GM19463 (cell line): ENCODE results near the gene SHROOM2.

Source experiments
- ATAC-seq: cut with Tn5 transposase; IDR thresholded peaks from one replicate; pipeline ENCODE4 v1.9.1; 2021; ENCODE audit warnings: mild to moderate bottlenecking, moderate library complexity; ENCODE audit not compliant: unreplicated experiment

SHROOM2 gene

DNA sequence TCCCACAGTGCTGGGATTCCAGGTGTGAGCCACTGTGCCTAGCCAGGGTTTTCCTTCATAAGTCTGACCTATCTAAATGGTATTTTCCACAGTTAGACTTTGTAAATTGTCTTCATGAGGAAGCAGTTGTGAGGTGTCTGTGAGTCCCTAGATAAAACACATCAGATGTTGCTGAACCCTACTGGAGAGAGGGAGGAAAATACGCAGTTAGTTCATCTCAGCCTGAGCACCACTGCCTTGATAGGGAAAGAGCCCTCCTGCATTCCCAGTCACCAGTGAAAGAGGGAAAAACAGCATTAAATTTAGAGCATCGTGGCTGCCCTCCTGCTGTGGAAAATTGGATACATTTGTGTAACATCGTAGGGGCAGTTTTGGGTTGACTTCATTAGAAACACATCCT is 149.2 kb downstream of the SHROOM2 start:
- no peak for ATAC-seq

DNA sequence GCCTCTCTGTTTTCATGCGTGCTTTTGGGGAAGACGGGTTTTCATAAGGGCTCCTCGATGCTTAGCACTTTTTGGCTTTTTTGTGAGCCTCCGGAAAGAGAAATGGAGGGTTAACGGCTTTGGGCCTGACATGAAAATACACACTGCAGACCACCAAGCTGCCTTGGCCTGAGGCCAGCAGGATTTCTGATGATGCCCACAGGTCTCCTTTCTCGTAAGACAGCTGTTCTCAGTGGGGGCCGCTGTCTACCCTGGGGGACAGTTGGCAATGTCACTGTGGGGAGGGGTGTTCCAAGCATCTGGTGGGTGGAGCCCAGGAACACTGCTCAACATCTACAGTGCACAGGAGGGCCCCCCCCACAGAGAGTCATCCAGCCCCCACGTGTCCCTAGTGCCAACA is 151.5 kb downstream of the SHROOM2 start:
- no peak for ATAC-seq

DNA sequence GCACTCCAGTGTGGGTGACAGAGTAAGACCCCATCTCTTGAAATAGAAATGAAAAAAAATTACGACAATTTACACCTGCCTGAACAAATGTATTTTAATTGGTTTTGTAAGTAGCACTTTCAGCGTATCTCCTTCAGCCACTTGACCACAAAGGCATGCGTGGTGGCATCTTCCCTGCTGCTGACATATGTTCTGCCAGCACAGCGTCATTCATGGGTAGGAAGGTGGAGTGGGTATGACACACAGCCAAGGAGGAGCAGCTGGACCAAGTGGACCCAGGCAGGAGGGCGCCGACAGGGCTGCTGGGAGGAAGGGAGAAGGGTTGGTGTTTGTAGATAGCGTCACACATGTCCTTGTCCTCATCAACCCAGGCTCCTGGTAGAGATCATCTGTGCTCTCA is 152.3 kb downstream of the SHROOM2 start:
- no peak for ATAC-seq

DNA sequence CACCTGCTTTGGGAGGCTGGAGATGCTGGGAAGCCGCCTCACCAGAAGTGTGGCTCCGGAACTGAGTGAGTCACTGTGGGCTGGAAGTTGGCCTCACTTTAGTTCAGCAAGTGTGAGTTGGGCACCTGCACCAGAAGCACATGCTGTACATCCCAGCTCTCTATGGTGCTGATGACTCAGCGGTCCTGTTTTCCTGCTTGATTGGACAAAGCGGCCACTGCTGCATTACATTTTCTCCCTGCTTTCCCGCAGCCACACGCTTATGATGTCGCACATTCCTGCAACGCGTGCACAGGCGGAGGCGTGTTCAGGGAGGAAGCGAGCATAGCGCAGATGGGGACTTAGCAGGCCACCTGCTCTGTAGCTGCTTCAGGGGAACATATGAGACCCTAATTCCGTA is 154.2 kb downstream of the SHROOM2 start:
- no peak for ATAC-seq

DNA sequence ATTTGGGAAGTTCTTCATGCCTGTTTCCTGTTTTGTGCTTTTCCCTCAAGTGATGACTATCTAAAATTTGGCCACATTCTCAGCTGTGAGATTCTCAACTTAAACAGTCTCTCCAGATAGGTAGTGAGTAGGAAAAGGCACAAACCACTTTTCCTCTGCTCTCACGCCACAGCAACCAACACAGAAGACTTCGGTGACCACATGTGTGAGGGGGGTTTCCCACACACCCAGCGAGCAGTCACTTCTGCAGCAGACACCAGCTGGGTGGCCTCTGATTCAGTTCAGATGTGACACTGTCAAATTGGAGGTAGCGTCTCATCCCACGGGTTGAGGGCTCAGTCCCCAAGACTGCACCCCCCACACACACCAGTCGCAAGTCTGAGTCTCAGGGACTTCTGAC is 155.9 kb downstream of the SHROOM2 start:
- peak; percentile 84 for ATAC-seq

DNA sequence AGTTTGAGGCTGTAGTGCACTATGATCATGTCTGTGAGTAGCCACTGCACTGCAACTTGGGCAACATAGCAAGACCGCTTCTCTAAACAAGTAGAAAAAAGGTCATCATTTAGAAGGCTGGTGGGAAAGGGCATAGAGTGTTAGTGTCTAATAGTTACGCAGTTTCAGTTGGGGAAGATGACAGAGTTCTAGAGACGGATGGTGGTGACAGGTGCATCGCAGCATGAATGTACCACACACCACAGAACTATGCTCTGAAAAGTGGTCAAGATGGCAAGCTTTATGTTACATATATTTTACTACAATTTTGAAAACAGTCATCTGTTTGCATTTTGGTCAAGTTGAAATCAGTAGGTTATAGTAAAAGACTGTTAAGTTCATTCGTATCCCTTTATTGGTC is 157.2 kb downstream of the SHROOM2 start:
- no peak for ATAC-seq

DNA sequence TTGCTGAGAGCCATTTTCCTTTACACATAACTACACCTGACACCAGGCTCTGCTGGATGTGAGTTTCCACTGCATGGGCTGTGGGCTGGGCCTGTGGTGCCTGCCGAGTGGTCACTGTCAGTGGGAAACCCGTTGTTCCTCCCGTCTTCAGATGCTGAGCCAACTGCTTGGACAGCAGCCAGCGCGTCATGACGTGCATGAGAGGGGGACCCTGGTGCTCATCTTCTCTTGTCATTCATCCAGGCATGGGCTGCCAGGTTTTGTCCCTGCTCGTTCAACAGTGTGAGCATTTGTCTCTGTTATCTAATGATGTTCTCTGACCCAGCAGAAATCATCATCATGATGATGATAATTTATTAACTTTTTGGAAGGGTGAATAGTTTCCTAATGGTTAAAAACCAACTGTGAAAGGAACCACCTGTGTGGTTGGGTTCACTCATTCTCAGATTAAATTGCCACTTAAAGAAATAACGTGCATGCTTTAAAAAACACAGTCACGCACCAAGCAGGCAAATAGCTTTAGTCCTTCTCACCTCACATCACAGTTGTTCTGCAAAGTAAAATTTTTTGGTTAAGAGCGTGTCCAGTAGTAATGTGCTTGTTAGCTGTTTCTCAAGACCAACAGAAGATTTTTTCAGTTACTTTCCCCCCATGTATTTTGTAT is 161.0 kb downstream of the SHROOM2 start:
- ATAC-seq: no peak

DNA sequence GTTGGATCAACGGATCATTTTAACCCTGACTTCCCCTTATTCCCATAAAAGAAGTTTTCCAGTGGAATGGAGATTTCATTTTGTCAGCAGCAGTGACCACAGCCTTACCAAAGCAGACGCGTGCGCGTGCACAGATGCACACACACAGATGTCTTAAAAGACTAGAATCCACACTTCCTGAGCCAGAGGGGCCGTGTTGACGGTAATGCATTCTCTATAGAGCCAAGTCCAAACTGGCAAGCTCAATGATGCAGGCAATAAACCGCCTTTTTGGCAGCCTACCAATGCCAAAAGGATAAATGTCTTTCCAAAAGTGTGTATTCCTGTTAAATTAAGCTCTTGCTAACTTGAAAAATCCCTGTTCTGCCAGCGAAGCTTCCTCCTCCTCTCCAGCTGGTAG is 162.2 kb downstream of the SHROOM2 start:
- ATAC-seq: no peak

DNA sequence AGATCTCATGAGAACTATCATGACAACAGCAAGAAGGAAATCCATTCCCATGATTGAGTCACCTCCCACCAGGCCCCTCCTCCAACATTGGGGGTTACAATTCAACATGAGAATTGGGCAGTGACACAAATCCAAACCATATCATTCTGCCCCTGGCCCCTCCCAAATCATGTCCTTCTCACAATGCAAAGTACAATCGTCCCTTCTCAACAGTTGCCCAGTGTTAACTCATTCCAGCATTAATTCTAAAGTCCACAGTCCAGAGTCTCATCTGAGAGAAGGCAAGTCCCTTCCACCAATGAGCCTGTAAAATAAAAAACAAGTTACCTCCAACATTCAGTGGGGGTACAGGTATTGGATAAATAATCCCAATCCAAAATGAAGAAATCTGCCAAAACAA is 166.1 kb downstream of the SHROOM2 start:
- no peak for ATAC-seq

DNA sequence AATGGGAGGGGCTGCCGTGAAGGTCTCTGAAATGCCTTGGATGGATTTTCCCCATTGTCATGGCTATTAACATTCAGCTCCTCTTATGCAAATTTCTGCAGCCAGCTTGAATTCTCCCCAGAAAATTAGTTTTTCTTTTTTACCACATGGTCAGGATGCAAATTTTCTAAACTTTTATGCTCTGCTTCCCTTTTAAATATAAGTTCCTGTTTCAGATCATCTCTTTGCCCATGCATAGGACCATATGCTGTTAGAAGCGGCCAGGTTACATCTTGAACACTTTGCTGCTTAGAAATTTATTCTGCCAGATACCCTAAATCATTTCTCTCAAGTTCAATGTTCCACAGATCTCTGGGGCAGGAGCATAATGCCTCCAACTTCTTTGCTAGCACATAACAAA is 167.2 kb downstream of the SHROOM2 start:
- ATAC-seq: no peak

DNA sequence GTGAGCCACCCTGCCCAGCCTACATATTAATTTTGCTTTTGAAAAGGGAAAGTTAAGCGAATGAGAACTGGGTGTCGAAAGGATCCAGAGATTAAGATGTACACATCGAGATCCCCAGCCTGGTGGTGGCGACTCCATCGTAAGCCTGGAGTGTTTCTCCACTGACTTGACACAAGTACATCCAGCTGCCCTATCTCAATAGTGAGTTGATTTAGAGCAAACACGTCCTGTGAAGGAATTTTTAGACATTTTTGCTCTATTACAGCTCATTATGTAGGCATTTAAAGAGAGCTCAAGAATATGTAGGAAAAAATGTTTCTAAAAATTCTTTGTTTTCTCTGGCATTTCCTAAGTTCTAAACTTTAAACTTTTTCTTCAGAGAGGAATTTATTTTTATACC is 169.3 kb downstream of the SHROOM2 start:
- no peak for ATAC-seq

DNA sequence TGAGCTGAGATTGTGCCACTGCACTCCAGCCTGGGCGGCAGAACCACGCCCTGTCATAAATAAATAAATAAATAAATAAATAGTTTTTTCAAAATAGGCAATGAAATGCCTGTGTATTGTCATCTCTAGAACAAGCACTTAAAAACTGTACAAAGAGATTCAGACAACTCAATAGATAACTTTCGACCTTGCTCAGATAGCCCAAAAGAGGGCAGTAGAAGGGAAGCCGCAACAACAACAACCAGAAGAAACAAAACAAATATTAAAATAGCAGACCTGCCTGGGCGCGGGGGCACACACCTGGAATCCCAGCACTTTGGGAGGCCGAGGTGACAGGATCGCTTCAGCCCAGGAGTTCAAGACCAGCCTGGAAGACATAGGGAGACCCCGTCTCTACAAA is 171.5 kb downstream of the SHROOM2 start:
- ATAC-seq: no peak

DNA sequence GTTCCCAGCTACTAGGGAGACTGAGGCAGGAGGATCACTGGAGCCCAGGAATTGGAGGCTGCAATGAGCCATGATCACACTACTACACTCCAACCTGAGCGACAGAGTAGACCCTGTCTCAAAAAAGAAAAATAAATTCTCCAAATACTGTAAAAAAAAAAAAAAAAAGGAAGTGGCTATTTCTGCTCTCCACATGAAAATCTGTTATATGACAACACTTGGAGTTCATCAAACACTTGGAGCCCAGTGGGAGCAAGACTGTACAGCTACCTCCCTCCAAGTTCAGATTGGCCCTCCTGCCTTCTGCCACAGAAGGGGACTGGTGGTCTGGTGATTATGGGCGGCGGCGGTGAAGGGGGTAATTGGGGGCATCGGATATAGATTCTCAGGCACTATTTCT is 172.0 kb downstream of the SHROOM2 start:
- ATAC-seq: no peak

DNA sequence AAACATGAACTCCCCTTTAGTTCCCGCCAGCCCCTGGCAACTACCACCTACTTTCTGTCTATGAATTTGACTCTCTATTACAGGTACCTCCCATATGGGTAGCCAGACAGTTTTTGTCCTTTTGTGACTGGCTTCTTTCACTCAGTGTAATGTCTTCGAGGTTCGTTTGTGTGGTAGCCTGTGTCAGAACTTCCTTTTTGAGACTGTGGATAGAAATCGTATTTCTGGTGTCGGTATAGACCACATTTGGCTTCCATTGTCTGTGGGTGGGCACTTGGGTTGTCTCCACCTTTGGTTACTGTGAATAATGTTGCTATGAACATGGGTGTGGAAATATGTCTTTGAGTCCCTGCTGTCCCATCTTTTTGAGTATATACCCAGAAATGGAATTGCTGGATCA is 175.5 kb downstream of the SHROOM2 start:
- ATAC-seq: no peak

DNA sequence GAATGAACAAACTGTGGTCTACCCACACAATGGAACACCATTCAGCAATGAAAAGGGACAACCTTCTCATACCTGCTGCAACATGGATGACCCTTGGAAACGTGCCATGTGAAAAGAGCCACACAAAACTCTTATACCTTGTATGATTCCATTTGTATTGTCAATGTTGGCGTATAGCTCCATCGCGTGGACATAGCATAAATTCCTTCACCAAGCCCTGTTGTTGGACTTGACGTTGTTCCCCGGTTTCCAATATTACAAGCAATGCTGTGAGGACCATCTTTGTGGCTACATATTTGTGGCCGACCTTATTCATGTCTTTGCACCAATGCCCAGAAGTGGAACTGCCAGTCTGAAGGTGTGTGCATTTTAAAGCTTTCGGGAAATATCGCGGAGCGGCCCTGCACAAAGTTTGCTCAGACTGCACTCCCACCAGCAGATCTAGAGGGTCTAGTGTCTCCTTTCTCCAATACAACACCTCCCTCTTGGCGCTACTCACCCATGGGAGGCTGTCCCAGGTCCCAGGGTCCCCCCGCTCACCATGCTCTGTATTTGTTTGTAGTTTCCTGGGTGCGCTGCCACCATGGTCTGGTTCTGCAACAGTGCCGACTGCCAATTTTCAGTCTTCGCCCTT is 180.7 kb downstream of the SHROOM2 start, which contains the start of gene CLDN34:
Gene CLDN34, plus strand, starts transcription at position 584 of the 634 bp plus-strand sequence. Its CDS starts 0 bp downstream, at position 584.
- ATAC-seq: no peak

DNA sequence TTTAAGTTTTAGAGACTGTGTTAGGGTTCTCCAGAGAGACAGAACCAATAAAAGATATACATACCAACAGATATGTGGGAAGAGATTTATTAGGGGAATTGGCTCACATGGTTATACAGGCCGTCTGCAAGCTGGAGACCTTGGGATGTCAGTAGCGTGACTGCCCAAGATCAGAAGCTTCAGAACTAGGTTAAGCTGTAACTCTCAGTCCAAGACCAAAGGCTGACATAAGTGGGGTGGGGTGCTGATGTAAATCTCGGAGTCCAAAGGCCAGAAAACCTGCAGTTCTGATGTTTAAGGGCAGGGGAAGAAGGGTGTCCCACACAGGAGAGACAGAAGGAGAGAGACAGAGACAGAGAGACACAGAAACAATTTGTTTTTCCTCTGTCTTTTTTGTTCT is 191.4 kb downstream of the SHROOM2 start:
- no peak for ATAC-seq

DNA sequence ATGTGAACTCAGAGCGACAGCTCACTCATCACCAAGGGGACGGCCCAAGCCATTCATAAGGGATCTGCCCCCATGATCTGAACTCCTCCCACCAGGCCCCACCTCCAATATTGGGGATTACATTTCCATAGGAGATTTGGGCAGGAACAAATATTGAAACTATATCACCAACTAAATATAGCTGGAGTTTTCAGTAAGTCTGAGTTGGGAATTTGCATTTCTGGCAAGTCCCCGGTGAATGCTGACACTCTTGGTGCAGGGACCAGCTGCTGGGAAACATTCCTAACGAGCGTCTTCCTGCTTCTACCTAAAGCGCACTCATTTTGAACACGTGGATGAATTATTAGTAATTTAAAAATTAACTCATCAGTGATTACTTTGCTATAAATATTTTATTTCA is 194.2 kb downstream of the SHROOM2 start:
- ATAC-seq: no peak

DNA sequence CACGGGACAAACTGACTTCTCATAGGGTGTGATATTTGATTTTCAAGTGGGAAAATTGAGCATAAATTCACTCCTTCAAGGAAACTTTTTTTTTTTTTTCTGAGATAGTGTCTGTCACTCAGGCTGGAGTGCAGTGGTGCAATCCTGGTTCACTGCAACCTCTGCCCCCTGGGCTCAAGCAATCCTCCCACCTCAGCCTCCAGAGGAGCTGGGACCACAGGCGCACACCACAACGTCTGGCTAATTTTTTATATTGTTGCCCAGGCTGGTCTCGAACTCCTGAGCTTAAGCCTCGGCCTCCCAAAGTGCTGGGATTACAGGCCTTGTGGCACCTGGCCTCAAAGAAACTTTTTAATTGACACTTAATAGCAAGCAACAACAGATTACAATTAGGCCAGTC is 194.7 kb downstream of the SHROOM2 start:
- ATAC-seq: no peak

DNA sequence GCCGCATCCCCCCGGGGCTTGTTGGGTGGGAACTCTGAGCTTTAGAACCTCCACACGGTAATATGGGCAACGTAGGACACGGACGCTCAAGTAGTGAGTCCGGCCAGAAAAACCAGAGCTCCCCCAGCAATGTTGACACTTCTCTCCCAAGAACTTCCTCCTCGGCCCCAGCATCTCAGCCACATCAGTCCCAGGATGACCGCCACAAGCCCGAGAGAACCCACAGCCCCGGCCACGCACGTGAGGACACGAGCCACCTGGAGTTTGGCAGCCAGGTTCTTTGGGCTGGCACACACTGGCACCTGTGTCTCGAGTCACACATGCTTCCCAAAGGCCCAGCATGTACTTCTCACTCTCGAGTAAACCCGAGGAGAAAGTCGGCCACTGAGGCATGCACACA is 197.2 kb downstream of the SHROOM2 start:
- no peak for ATAC-seq

DNA sequence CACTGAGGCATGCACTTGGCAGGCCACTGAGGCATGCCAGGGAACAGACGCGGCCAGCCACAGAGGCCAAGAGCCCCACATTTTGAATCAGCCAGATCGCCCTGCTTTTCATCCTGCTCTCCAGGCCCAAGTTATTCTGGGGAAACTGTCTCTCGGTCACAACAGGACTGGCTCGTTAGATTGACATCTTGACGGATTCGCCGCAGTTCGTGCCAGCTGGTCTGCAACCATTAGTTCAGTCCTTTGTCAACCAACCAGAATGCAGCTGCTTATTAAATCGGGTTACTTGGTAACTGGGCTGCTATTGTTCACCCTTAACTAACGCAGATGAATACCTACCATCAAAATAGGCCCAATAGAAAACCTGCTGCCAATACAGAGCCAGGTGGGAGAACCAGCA is 197.6 kb downstream of the SHROOM2 start:
- no peak for ATAC-seq

DNA sequence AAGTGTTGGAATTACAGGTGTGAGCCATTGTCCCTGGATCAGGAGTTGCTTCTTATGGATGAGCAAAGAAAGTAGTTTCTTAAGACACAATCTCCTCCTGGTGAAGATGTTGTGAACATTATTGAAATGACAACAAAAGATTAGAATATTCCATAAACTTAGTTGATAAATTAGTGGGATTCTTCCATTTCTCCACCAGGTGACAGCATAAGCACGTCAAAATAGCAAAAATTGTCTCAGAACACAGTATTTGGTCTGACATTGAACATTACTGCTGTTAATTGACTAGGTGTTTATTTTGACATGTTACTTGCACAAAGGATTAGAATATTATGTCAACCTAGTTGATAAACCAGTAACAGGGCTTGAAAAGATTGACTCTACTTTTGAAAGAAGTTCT is 202.5 kb downstream of the SHROOM2 start:
- ATAC-seq: no peak

DNA sequence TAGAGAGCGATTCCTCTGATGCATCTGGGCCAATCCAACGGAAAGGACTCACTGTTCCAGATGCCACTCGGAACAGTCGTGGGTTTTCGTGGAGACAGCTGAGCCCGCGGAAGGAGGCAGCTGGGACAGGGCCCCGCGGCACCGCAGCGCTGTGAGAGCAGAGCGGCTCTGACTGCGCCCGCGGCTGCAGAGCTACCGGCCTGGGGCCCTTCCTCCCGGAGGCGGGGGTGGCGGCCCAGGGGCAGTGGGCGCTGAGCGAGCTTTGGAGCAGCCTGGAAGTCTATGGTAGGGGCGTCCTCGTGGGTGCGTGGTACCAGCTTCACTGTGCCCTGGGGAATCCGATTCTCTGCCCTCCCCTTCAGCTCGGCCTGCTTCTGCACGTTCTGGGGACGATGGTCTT is 205.8 kb downstream of the SHROOM2 start:
- no peak for ATAC-seq

DNA sequence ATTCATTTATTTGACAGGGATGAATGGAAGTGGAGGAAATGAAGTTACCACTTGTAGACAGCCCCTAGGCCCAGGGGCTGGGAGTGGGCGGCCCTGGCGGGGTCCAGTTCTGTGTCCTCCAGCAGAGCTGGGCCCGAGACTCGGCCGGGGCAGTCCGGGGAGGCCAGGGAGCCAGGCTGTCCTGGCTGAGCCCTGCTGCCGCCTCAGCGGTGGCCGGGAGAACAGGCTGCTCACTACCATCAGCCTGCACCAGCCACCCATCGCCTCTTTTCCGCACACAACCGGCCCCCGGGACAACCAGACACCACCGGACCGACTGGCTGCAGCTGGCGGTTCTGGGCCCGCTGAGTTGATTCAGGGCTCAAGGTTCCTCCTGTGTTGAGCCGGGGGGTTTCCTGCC is 206.5 kb downstream of the SHROOM2 start:
- ATAC-seq: no peak
